Neural crest cell (in vitro differentiated cells): ENCODE data around the gene ERC1. TPM values are rescaled to one million over a fixed set of nuclear protein-coding genes. Genes with fewer than 3 reads are reported as not detected.

Experiments used
- DNase-seq: peaks from one replicate; pipeline ENCODE4 v3.0.0; 2021; ENCODE audit warnings: low read depth, mixed read lengths, low spot score
- H3K27ac Mint-ChIP-seq: one replicate; pipeline ENCODE4 v1.8.0; 2021; ENCODE audit warnings: mild to moderate bottlenecking, mixed read lengths; ENCODE audit not compliant: unreplicated experiment
- H3K27me3 Mint-ChIP-seq: 2 replicates; pipeline ENCODE4 v1.8.0; 2021; ENCODE audit warnings: low read depth, mild to moderate bottlenecking, mixed read lengths
- H3K36me3 Mint-ChIP-seq: 2 replicates; pipeline ENCODE4 v1.8.0; 2021; ENCODE audit warnings: low read depth, mild to moderate bottlenecking, mixed read lengths
- H3K4me1 Mint-ChIP-seq: 2 replicates; pipeline ENCODE4 v1.8.0; 2021; ENCODE audit warnings: mixed read lengths
- H3K4me3 Mint-ChIP-seq: one replicate; pipeline ENCODE4 v1.8.0; 2021; ENCODE audit warnings: mild to moderate bottlenecking, mixed read lengths
- H3K9me3 Mint-ChIP-seq: 2 replicates; pipeline ENCODE4 v1.8.0; 2021; ENCODE audit warnings: mixed read lengths
- total RNA-seq: library from RNA; stranded (reverse); gene quantifications from 2 replicates; pipeline ENCODE4 v1.2.1, GENCODE V29; 2021
- TF ChIP-seq, protein P1 (sequence below): fragments of 200-600 bp; sonication (generic); conservative IDR thresholded peaks from 2 replicates; pipeline ENCODE4 v1.5.0; 2021; ENCODE audit warnings: antibody characterized with exemption, mild to moderate bottlenecking

ERC1 gene
- total RNA-seq, 1 donor from 2014 or later, result 38.9 TPM

DNA sequence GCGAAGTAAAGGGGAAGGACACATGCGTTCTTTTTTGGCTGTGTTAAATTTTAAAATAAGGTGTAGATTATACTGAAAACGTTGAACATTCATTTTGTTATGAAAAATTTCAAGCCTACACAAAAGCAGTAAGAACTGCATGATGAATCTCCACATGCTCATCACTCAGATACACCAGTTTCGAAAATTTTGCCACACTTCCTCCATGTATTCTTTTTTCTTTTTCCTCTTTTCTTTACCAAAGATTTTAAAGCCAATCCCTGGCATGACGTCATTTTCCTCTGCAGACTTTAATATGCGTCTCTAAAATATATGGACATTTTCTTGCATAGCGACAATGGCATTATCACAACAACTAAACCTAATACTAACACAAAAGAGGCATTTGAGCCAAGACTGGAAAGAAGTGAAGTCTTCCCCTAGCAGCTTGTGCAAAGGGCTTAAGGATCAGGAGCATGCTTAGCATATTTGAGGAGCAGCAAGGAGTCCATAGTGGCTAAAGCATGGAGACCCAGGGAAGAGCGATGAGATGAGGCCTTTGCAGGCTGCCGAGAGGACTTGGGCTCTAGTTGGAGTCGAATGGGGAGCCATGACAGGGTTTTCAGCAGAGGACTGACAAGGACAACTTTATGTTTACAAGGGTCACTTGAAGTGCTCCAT is 111.9 kb downstream of the ERC1 start:
- no peaks in the 10 kb centered on the region for H3K9me3 Mint-ChIP-seq
- no peak for DNase-seq
- TF ChIP-seq, protein P1, sequence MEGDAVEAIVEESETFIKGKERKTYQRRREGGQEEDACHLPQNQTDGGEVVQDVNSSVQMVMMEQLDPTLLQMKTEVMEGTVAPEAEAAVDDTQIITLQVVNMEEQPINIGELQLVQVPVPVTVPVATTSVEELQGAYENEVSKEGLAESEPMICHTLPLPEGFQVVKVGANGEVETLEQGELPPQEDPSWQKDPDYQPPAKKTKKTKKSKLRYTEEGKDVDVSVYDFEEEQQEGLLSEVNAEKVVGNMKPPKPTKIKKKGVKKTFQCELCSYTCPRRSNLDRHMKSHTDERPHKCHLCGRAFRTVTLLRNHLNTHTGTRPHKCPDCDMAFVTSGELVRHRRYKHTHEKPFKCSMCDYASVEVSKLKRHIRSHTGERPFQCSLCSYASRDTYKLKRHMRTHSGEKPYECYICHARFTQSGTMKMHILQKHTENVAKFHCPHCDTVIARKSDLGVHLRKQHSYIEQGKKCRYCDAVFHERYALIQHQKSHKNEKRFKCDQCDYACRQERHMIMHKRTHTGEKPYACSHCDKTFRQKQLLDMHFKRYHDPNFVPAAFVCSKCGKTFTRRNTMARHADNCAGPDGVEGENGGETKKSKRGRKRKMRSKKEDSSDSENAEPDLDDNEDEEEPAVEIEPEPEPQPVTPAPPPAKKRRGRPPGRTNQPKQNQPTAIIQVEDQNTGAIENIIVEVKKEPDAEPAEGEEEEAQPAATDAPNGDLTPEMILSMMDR, result no peak
- H3K27me3 Mint-ChIP-seq, result no peaks in the 10 kb centered on the region
- no peaks in the 10 kb centered on the region for H3K36me3 Mint-ChIP-seq
- H3K27ac Mint-ChIP-seq, result no peak overlapping the region
- H3K4me3 Mint-ChIP-seq, result no peak overlapping the region
- peaks cover 18% of the 10 kb centered on the region for H3K4me1 Mint-ChIP-seq

DNA sequence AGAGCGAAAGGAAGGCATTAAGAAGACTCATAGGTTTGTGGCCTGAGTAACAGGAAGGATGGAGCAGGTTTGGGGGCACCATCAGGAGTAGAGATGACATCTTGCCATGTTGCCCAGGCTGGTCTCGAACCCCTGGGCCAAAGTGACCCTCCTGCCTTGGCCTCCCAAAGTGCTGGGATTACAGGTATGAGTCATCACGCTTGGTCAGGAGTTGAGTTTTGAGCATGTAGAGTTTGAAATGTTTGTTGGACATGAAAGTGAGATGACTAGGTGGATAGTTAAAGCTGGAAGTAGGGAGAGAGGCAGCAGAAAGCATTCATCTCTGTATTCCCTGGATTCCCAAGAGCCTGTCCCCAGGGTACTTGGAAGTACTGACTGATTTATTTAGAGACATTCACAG is 112.6 kb downstream of the ERC1 start:
- H3K4me3 Mint-ChIP-seq, result no peak overlapping the region
- TF ChIP-seq, protein P1, result no peak
- no peaks in the 10 kb centered on the region for H3K9me3 Mint-ChIP-seq
- peaks cover 18% of the 10 kb centered on the region for H3K4me1 Mint-ChIP-seq
- no peak overlapping the region for H3K27ac Mint-ChIP-seq
- H3K36me3 Mint-ChIP-seq, result no peaks in the 10 kb centered on the region
- DNase-seq, result no peak
- no peaks in the 10 kb centered on the region for H3K27me3 Mint-ChIP-seq

DNA sequence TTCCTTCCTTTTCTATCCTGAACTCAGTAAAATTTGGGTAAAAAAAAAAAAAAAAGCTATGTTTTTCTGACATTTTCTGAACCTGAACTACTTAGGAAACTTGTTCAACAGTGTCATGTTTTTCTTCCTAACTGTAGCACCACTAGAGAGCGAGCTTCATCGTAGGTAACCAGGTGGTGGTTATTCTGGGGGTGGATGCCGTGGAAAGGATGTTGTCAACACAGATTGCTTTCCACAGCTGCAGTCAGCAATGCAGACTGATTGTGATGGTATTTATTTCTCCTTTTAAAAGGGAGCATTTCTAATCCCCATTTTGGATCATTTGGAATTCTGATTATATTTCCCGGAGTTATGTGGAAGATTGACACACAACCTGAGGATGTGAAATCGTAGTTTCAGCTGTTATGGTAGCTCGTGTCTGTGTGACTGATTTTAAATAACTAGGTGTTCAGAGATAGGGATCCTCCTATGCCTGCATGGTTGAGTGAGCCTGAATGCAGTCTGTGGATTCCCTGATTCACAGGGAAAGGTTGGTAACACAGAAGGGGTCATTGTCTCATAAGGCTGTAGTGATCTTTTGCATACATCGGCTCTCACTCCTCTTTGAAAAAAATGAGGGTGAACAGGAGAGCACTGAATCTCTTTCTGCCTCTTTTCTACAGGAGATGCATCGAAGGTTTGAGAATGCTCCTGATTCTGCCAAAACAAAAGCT is 113.2 kb downstream of the ERC1 start:
- H3K4me3 Mint-ChIP-seq, result no peak overlapping the region
- H3K9me3 Mint-ChIP-seq, result no peaks in the 10 kb centered on the region
- peaks cover 18% of the 10 kb centered on the region for H3K4me1 Mint-ChIP-seq
- H3K27me3 Mint-ChIP-seq, result no peaks in the 10 kb centered on the region
- H3K27ac Mint-ChIP-seq, result no peak overlapping the region
- no peaks in the 10 kb centered on the region for H3K36me3 Mint-ChIP-seq
- DNase-seq, result no peak
- TF ChIP-seq, protein P1, result no peak

DNA sequence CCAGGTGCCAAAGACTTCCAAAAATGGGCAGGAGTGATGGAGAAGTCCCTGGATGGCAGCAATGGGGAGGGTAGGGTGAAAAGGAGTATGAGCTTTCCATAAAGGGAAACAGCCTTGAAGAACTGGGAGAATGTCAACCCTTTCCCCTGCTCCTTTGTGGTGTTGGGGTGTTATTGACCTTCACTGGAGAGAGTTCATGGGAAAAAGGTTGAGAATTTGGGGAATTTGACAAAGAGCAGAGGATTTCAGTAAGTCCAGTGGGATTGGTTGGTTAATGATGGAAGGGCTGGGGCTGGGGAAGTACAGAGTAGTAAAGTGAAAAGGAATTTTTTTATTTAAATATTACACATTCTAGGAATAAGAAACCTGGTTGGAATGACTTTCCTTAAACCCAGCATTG is 116.6 kb downstream of the ERC1 start:
- Mint-ChIP-seq H3K27me3 (no peaks in the 10 kb centered on the region), H3K9me3 (no peaks in the 10 kb centered on the region), H3K27ac (no peak overlapping the region), H3K4me3 (no peak overlapping the region), H3K36me3 (no peaks in the 10 kb centered on the region), H3K4me1 (peaks cover 18% of the 10 kb centered on the region)
- TF ChIP-seq, protein P1, result no peak
- no peak for DNase-seq

DNA sequence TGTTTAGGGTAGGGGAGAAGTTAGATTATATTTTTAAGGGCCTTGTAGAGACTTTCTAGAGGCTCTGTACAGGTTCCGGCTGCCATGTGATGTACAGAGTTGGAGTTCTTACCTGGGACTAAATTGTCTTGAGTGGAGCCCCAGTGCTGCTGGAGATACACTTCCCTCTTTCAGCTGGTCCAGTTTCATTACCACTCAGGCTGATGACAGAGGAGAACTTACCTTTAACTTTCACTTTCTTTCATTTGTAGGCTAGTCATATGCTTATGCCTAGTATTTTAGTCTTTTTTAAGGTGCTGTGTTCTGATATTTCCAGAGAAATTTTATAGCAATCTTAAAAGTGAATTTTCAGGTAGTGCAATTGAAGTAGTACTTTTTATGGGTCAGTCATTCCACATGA is 117.3 kb downstream of the ERC1 start:
- TF ChIP-seq, protein P1, result no peak
- Mint-ChIP-seq H3K27me3 (no peaks in the 10 kb centered on the region), H3K4me1 (peaks cover 13% of the 10 kb centered on the region), H3K4me3 (no peak overlapping the region), H3K27ac (no peak overlapping the region), H3K9me3 (no peaks in the 10 kb centered on the region), H3K36me3 (no peaks in the 10 kb centered on the region)
- DNase-seq, result no peak
